ENCODE measurements around the gene CCDC8. TPM values are rescaled to one million over a fixed set of nuclear protein-coding genes. Genes with fewer than 3 reads are reported as not detected.

Gene CCDC8
- total and polyA plus RNA-seq, 9 of the 15 experiments (the other 6 are each of a cell fraction or from before 2014, with no cell fraction given): 0.68 to 30.8 (median 15.6) TPM

GRCh38 chr19:46406976-46407375 is 6.4 kb downstream of the CCDC8 start:
- CTCF ChIA-PET (ENCODE audit: low intra/inter-chr PET ratio): interaction anchor here (1.2 kb wide), 1 partner anchor 12 kb away, joined by 4 read pairs; no protein-coding TSS in a partner anchor
- H2AFZ ChIP-seq (ENCODE audit: low read depth, low read length): no peak overlapping the region

More at GRCh38 chr19:46406976-46407375, 6.4 kb downstream of the CCDC8 start:
- DNase-seq (ENCODE audit: extremely low read depth in 1 of 4, low spot score in 3 of 4): no peak
- no peaks in the 10 kb centered on the region for H3K9me3 ChIP-seq (replicated peaks; ENCODE audit: control insufficient read depth, insufficient read depth, low read depth, low read length)
- peaks cover 16% of the 10 kb centered on the region; the same call in 1 of the 2 replicates for H4K20me1 ChIP-seq (replicated peaks; ENCODE audit: control insufficient read depth, insufficient read depth, low read length)
- peaks cover 30 to 45% of the 10 kb centered on the region in 2 experiments for H3K4me1 ChIP-seq (replicated peaks in 1 of 2; ENCODE audit: control insufficient read depth in 2 of 2, insufficient read depth in 2 of 2, low read length in 2 of 2)
- TF ChIP-seq MECOM (CRISPR knock-in tag; IDR thresholded peaks at IDR 0.05) (no peak), ZNF197 (CRISPR knock-in tag; IDR thresholded peaks at IDR 0.05; ENCODE audit: low read depth) (no peak), IRF9 (tag; IDR thresholded peaks at IDR 0.05) (no peak), MEF2D (tag; conservative IDR thresholded peaks at IDR 0.05; ENCODE audit: low read depth) (no peak), KDM5B (IDR thresholded peaks at IDR 0.05; ENCODE audit: insufficient replicate concordance, low read depth, low read length) (peak; percentile 32)
- H3K4me3 ChIP-seq: no peak overlapping the region
- no peak for ATAC-seq
- H3K9me1 ChIP-seq (ENCODE audit: control insufficient read depth, insufficient read depth, low read length): peaks cover 4% of the 10 kb centered on the region
- no peak overlapping the region for H3K27ac ChIP-seq (ENCODE audit: extremely low read depth, low read depth, low read length)
- no TSS peak for BruUV-seq (replicated peaks)
- intact Hi-C loops (cut with micrococcal nuclease): no loop called here
- no peak overlapping the region for H3K9ac ChIP-seq (ENCODE audit: insufficient read depth in 1 of 2, low read depth in 2 of 2, low read length in 2 of 2)
- WGBS (ENCODE audit: insufficient coverage, low coverage, missing lambda C conversion rate): 35% methylated on average over 6 of the region's 6 CpGs
- in situ Hi-C loops (cut with MboI): no loop called here
- H3K4me2 ChIP-seq (ENCODE audit: insufficient read depth, low read length): no peak overlapping the region
- POLR2A ChIA-PET: no interaction called here
- H3K79me2 ChIP-seq (ENCODE audit: control insufficient read depth, insufficient read depth, low read length): peaks cover 20% of the 10 kb centered on the region
- no peak for FAIRE-seq
- H3K36me3 ChIP-seq (ENCODE audit: control insufficient read depth, insufficient read depth, low read length): peaks cover 18% of the 10 kb centered on the region
- H3K27me3 ChIP-seq (ENCODE audit: control insufficient read depth in 2 of 2, insufficient read depth in 2 of 2, low read length in 2 of 2): no peaks in the 10 kb centered on the region
